Activated gamma-delta T cell (primary cell): ENCODE measurements around the gene LAMB3.
"Not testable (repeated sequence)": the region's sequence is repeated elsewhere in the genome, so short reads cannot be mapped to it uniquely, and the experiment has no call there.

ENCODE experiments used
- DNase-seq: peaks from one replicate; lab custom pipeline; 2025; lab: John Stamatoyannopoulos, UW
- total RNA-seq, 2 donors: gene quantifications; one replicate each; lab custom pipeline; 2026; lab: John Stamatoyannopoulos, UW

Gene LAMB3
- total RNA-seq = 0.46 to 0.52 reads per million in 2 donors

DNA sequence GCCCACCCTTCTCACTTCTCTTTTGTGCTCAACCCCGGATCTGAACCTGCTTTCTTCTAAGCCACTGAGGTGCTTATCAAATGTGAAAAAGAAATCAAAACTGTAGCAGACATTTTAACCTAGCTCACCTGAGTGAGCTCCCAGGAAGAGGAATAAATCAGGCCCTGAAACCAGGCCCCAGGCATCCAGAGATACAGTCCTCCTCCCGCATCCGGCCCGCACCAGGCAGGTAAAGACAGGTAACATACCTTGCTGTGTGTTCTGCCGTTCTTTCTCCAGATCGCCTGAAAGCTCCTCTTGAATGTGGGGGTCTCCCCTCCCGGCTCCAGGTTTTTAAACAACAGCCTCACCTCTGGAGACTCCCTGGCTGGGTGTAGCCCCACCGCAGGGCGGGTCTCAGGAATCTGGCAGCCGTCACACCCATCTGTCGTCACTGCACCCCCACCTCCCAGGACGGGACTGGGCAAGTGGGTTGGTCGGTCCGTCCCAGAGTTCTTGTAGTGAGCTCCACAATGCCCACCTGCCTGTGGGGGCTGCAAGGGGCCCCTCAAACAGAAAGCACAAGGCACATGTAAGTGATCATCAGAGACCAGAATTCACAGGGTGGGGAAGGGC, at the start of gene LAMB3:
Gene LAMB3, minus strand, starts transcription at position 305 of the 615 bp plus-strand sequence. CDS start 1,481 bp downstream, outside the sequence.
- DNase-seq = no peak

DNA sequence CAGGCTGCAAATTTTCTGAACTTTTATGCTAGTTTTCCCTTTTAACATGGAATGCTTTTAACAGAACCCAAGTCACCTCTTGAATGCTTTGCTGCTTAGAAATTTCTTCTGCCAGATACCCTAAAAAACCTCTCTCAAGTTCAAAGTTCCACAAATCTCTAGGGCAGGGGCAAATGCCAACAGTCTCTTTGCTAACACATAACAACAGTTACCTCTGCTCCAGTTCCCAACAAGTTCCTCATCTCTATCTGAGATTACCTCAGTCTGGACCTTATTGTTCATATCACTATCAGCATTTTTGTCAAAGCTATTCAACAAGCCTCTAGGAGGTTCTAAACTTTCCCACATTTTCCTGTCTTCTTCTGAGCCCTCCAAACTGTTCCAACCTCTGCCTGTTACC, 48.5 kb upstream of the LAMB3 start:
- not testable (repeated sequence) for DNase-seq

DNA sequence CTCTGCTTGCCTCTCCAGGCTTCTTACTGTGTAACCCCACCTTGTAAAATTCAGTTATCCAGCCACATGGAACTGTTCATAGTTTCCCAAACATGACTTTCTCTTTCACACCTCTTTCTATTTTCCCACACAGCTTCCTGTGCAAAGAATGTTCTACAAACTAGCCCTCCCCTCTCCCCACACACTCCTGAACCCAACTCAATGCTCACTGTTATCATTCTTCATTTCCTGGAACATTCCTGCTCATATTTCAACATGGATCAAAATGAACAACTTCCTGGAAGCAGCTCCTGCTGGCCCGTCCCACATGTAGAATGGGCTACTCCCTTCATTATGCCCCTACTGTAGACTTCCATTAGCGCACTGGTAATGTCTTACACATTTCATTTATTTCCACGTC, 44.9 kb upstream of the LAMB3 start:
- no peak for DNase-seq

DNA sequence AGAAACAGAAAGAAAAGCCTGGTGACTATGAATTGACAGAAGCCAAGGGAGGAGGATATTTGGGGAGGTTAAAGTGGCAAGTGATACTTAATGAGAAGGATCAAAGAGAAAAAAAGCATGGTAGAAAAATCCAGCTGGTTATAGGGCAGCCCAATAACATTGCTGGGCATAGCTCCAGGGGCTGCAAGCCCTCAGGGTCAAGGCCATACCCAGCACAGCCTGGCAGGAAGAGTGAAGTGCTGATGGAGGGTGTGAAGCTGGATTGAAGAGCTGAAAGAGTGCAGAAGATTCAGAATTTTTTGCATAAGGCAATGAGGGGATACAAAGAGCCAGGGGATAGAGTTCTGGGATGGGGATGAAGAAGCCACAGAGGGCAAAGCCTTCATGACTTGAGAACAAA, 44.4 kb upstream of the LAMB3 start:
- DNase-seq = no peak

DNA sequence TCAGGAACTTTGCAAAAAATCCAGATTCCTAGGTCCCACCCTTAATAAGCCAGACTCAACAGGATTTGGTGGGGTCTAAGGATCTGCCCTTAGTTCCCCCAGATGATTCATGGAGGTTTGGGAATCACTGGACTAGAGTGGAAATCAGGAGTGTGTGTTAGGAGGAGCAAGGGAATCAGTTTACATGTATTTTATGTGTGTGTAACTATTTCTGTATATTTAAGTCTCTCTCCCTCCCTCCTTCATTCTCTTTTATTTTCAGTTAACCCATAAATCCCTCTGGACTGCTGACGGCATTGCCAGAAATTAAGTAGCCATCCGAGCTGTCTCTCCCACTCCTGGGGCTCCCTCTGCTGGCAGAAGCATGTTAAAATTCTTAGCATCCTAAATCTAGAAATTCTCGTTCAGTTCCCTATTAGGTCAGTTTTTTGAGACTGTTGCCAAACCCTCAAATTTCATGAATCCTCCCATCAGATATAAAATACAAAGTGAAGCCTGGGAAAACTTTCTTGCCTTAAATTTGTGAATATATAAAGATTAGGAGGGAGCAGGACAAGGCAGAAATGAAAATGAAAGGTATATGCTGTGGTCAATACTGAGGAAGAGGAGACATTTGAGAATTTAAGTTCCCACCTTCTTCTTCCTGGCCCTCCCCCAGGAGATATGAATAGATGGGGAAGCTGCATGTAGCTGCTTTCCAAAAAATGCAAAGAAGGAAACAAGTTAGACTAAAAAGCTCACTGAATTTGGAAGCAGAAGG, 40.7 kb upstream of the LAMB3 start:
- DNase-seq = no peak

DNA sequence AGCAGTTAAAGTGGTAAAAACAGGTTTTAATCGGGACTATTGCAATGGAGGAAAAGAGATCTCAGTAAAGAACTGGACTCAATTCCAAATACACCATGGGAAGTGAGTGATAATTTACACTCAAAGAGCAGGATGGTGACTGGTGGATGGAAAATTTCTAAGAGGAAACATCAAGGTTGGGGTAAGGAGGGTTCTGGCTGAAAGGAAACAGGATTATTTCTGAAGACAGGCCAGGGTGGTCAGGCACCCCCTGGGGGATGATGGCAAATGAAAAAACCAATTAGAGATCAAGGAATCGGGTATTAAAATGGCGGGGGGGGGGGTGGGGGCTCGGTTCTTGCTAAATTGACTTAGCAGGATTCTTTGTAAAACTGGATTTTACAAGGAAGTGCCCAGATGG, 40.1 kb upstream of the LAMB3 start:
- no peak for DNase-seq

DNA sequence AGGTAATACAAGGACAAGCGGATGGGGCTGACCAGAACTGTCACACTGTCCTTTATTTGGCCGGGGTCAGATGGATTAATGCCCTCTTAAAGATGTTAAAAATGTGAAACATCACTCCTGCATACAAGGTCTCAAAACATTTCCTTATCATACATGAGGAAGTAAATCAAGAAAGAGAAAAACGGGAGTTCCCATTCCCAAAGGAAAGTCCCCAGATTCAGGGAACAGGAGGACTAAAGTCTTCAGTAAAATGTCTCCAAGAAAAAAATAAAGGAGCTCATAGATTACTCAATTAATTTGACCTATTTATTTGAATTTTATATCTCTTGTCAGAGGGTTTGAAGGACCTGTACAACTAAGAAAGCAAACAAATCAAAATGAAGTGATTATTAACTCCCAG, 39.0 kb upstream of the LAMB3 start:
- no peak for DNase-seq

DNA sequence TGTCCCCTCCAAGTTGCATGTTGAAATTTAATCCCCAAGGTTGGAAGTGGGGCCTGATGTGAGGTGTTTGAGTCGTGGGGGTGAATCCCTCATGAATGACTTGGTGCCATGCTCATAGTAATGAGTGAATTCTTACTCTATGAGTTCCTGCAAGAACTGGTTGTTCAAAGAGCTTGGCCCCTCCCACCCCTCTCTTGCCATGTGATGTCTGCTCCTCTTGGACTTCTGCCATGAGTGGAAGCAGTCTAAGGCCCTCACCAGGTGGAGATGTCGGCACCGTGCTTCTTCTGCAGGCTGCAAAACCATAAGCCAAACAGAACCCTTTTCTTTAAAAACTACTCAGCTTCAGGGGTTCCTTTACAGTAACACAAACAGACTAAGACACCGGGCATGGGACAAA, 37.3 kb upstream of the LAMB3 start:
- DNase-seq = no peak

DNA sequence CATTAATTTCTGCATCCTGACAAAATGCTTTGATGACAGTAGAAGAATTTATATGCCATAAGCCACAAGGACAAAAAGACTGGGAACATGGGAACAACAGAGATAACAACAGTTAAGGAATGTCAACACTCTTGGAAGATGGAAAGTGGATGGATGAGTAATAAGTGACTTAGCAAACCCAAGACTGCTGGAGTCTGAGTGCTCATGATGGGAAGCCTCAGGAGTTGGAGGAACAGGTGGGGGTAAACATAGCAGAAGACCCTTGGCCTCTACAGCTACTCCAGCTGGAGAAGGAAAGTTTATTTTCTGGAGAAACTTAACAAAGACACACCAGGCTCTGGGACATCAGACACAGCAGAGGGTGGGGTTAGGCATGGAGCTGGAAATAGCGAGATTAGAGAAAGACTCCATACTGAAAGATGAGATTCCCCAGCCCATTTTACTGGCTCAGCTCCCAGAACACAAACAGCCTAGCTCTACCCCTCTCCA, 36.6 kb upstream of the LAMB3 start:
- DNase-seq = no peak

DNA sequence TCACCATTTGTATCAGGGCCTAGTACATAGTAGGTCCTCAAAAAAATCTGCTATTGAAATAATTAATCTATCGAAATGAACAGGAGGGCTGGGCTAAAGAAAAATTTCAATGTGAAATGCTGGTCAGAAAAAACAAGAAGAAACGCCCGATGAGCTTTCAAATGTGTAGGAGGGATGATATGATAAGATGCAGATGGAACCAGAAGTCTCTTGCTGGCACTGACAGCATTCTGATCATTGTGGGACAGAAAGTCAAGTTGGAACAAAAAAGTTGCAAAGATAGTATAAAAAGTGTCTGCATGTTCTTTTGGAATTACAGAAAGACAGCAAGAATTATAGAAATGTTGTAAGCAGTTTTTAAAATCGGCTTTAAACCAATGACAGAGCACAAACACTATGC, 34.1 kb upstream of the LAMB3 start:
- no peak for DNase-seq

DNA sequence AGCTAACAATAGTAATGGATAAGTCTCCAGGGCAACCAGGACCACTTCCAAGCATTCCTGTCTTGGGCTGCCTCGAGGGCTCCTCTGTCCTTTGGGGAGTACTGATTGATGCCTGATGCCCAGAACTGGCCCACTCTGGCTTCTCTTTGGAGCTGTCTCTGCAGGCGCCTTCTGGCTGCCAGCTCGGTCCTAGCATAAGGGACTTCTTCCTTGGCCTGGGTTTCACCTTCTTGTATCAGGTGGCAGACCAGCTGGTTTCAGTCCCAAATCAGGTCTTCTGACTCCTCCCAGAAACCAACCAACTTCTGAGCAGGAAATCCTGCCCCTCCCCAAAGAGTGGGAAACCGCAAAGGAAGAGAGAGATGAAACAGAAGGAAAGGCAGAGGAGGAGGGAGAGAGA, 33.6 kb upstream of the LAMB3 start:
- no peak for DNase-seq

DNA sequence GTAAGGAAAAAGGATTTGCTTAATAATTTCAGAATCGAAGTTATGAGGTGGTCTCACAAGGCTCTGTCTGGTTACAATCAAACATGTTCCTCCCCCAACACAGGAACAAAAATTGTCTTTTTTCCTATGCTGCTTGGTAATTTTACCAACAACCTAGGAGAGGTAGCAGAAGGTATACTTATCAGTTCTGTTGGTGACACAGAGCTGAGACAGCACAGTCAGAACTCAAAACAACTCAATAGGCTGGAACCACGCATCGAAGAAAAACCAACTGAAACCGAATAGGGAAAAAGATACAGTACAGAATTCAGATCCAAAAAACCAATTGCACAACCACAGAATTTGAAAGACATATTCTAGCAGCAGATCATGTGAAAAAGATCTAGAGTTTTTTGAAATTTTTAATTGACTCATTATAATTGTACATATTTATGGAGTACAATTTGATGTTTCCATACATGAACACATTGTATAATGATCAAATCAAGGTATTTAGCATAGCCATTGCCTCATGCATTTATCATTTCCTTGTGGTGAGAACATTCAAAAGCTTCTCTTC, 26.8 kb upstream of the LAMB3 start:
- no peak for DNase-seq

DNA sequence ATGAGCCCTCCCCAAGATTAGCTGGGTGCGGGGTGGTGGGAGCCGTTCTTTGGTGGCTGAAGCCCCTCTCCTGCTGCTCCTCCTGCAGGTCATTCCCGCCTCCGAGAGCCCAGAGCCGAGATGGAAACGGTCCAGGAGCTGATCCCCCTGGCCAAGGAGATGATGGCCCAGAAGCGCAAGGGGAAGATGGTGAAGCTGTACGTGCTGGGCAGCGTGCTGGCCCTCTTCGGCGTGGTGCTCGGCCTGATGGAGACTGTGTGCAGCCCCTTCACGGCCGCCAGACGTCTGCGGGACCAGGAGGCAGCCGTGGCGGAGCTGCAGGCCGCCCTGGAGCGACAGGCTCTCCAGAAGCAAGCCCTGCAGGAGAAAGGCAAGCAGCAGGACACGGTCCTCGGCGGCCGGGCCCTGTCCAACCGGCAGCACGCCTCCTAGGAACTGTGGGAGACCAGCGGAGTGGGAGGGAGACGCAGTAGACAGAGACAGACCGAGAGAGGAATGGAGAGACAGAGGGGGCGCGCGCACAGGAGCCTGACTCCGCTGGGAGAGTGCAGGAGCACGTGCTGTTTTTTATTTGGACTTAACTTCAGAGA, 23.4 kb upstream of the LAMB3 start:
- DNase-seq = no peak

DNA sequence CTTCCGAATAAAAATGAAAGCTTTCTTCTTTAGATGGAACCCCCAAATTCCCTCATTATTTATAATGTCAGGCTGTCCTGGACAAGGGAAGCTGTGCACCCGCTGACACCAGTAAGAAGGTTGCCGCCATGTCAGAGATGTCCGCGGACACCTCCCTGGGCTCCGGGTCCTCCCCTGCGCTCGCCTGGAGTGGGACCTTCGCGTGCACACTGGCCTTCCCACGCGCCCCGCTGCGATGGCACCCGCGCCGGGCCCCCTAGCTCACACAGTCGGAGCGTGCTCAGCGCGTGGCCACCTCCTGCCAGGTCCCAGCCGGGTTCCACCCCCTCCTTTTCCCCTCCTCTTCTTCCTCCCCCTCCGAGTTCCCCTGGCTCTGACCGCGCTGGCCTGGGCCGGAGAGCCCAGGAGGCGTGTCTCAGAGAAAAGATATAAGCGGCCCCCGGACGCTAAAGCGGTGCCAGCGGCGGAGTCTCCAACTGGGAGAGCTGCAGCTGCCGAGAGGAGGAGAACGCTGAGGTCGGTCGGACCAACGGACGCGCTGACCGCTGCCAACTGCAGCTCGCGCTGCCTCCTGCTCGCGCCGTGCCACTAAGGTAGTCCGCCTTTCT, 22.8 kb upstream of the LAMB3 start, which contains the start of gene G0S2:
Gene G0S2, plus strand, starts transcription at position 456 of the 608 bp plus-strand sequence. CDS start 273 bp downstream, outside the sequence.
- no peak for DNase-seq

DNA sequence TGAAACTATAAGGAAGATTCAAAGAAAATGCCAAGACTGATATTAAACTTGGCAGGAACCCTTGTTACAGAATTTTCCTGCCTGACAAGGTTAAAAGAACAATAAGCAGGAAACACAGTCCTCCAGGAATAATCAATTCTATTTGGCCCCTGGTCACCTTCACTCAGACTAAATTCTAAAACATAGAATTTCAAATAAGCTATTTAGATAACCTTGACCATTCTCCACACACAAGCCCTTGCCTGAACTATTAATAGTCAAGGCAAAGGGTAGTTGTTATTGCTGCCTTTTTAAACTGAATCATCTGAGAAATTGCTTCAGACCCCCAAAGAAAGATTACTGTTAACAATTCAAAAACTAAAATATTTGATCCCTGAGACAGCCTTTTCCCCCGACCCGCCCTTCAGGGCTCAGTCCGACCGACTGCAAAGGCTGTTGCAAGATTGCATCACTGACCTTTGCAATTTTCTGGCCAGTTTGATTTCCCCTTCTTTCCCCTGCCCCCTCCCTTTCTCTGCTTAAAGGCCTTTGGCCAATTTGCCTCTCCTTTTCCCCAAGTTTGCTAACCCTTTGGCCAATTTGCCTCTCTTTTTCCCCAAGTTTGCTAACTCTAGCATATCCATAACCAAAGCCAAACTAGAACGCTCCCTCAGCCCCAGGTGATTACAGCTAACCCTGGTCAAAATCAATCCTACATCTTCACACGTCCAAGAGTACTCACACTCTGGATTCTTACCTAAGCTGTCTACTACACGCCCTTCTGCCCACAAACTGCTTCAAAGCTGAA, 21.6 kb upstream of the LAMB3 start:
- DNase-seq = no peak

DNA sequence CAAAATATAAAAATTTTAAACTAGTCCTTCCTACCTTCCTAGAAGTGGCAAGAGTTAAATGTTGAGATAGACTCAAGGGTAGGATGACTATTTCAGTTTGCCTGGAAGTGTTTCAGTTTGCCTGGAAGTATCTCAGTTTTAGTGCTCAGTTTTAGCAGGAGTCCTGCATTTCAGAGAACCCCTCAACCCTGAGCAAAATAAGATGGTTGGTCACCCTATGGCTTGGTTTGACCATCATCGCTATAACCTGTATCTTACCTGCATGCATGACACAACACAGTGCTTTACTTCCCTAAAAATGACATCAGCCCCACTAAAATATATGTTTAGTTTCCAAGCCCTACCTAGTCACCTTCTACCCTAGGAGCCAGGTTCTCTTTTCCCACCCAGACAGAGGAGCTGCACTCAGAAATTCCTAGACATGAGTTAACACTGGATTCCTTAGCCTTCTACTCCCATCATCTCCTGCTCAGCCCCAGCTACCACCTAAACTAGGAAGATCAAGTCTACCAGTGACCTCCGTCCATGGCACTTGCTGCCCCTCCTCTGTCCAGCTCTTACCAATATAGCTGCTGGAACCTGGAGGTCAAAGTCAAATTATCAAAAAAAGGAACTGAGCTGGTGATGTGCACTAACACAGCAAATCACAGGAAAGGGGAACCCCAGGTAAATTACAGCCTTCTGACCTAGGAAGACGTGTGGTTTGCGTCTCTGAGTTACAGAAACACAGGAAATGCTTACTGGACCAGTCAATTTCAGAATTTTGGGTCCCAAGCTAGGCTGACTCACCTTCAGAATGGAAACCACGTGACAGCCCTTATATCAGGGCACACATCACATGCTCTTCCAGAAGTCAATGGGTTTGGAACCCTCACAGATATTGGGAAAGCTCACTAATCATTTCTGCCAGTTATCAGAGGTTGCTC, 20.7 kb upstream of the LAMB3 start:
- no peak for DNase-seq

DNA sequence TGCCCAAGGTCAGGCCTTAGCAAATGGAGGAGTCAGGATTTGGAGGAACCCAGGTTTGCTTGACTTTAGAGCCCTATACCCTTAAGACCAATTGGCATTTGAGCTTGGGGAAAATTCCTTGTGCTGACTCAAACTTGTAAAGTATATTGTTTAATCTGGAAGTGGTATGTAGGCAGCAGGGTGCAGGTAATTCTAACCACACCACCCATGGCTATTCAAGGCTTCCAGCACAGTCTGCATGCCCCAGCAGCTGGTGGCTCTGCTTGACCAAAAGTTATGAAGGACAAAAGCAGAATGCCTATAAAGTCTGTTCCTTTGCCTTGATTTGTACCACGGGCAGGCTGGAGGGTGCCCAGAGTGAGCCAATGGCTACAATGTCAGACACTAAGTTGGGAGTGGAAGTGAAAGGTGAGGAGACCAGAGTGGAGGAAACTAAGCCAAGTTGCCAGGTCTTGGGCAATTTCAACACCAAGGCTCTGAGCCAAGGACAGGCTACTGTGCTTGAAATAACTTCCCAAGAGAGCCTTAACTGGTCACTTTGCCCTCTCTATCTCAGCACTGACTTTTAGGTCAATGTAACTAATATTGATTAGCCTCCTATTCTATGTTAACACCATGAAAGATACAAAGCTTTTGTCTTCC, 18.3 kb upstream of the LAMB3 start:
- no peak for DNase-seq

DNA sequence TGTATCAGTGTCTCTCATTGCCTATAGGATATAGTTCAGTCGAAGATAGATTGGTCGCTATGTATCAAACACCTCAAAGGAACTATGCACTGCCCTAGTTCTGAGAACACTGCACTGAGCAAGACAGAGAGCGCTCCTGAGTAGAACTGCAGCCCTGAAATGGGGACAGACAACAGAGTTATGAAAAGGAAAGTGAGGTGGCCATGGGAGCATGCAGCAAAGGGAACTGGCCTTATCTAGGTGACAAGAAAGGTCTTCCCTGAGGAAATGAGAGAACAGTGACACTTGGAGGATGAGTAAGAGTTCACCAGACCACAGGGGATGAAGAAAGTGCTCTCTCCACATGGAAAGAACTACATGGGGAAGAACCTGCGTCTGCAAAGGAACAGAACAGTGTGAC, 15.5 kb upstream of the LAMB3 start:
- no peak for DNase-seq

DNA sequence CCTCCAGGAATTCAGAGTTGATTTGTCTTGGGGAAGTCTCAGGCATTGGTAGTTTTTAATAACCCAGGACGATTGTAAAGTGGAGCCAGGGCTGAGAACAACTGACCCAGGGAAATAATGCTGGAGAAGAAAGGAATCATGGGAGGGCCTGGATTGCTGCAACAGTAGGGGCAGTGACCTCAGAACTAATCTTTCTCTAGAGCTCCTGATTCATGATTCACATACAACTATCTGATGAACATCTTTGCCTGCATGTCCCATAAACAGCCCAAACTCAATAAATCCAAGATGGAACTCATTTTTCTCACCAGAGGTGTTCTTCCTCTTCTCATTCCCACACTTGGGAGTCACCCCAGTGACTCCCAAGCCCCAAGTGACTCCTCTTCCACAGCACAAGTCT, 14.9 kb upstream of the LAMB3 start:
- DNase-seq = no peak

DNA sequence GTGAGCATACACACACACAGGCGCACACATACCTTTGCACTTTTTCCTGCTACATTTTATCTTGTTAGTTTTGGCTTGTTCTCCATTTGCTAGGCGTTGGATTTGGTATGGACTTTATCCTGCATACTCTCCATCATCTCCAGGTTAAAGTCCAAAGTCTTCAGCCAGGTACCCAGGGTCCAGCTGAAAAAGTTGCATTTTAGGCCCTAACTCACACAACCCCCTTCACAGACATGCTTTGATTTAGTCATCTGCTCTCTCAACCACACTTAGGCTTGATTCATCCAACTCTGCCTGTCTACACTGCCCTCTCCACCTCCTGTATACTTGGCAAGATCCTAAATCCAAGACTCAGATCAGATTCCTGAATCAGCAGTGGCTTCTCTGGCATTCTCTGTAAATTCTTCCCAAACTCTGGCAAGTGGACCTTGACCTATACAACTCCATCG, 10.7 kb upstream of the LAMB3 start:
- DNase-seq = no peak
